Mesothelial cell of epicardium (in vitro differentiated cells): ENCODE data around the gene TBC1D20. TPM values are rescaled to one million over a fixed set of nuclear protein-coding genes. Genes with fewer than 3 reads are reported as not detected.
A peak's percentile ranks its signal among the peaks of the same experiment; 100 is the strongest.

Experiments used
- DNase-seq, 2 experiments: peaks; one replicate each; pipeline ENCODE4 v3.0.0; 2021; ENCODE audit warnings: low spot score in 2 of 2; ENCODE audit not compliant: unreplicated experiment in 2 of 2
- H3K27ac Mint-ChIP-seq: 2 replicates; pipeline ENCODE4 v1.8.0; 2021; ENCODE audit warnings: mixed read lengths
- H3K27me3 Mint-ChIP-seq: 2 replicates; pipeline ENCODE4 v1.8.0; 2021; ENCODE audit warnings: low read depth, mixed read lengths
- H3K36me3 Mint-ChIP-seq: 2 replicates; pipeline ENCODE4 v1.8.0; 2021; ENCODE audit warnings: mixed read lengths
- H3K4me1 Mint-ChIP-seq: 2 replicates; pipeline ENCODE4 v1.8.0; 2021; ENCODE audit warnings: mixed read lengths
- H3K4me3 Mint-ChIP-seq: 2 replicates; pipeline ENCODE4 v1.8.0; 2021; ENCODE audit warnings: mild to moderate bottlenecking, moderate library complexity, mixed read lengths
- H3K9me3 Mint-ChIP-seq: 2 replicates; pipeline ENCODE4 v1.8.0; 2021; ENCODE audit warnings: mixed read lengths
- CTCF ChIP-seq: fragments of 200-600 bp; sonication (generic); IDR thresholded peaks from one replicate; pipeline ENCODE4 v1.5.0; 2021; ENCODE audit warnings: antibody characterized with exemption; ENCODE audit not compliant: unreplicated experiment
- total RNA-seq: library from RNA; stranded (reverse); gene quantifications from 3 replicates; pipeline ENCODE4 v1.2.1, GENCODE V29; 2021

TBC1D20 gene
- total RNA-seq, 1 donor from 2014 or later = 34.4 TPM

DNA sequence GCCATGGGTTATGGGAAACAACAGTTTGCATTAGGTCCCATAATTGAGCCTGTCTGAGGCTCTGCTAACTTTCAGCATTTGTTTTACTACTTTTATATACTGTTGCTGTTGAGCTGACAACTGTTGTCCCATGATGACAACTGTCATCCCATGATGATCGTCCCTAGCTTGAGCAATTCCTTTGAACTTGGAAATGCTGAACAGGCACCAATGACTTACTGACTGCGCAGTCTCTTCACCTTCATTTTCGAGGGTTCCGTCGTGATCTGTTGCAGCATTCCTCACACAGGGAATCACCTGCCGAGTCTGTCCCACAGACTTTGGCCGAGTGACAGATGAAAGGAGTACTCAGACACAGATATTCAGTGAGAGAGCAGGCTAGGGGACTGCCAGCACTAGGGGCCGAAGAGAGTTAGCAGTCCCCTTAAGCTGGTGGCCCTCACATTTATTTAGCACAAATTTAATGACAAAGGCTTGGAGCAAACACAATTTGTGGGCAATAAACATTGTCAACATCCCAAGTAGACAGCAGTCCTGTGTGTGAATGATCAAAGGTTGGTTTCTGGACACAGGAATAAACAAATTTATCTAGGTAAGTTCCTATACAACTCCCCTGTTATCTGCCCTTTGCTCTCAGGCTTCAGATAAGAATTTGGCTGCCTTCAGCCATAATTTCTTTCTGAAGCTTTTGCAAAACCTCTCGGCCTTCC, 10.0 kb upstream of the TBC1D20 start:
- no peak for DNase-seq
- TF ChIP-seq CTCF = no peak
- H3K27ac Mint-ChIP-seq = no peak overlapping the region
- H3K4me3 Mint-ChIP-seq = no peak overlapping the region
- H3K4me1 Mint-ChIP-seq = no peaks in the 10 kb centered on the region
- H3K27me3 Mint-ChIP-seq = no peaks in the 10 kb centered on the region
- H3K36me3 Mint-ChIP-seq = peaks cover 25% of the 10 kb centered on the region
- peaks cover 56% of the 10 kb centered on the region for H3K9me3 Mint-ChIP-seq

GRCh38 chr20:469746-470490, 7.6 kb upstream of the TBC1D20 start:
- TF ChIP-seq CTCF = no peak
- Mint-ChIP-seq H3K27ac (no peak overlapping the region), H3K9me3 (peaks cover 65% of the 10 kb centered on the region), H3K36me3 (peaks cover 21% of the 10 kb centered on the region), H3K4me3 (no peak overlapping the region), H3K4me1 (no peaks in the 10 kb centered on the region), H3K27me3 (no peaks in the 10 kb centered on the region)
- DNase-seq = no peak

DNA sequence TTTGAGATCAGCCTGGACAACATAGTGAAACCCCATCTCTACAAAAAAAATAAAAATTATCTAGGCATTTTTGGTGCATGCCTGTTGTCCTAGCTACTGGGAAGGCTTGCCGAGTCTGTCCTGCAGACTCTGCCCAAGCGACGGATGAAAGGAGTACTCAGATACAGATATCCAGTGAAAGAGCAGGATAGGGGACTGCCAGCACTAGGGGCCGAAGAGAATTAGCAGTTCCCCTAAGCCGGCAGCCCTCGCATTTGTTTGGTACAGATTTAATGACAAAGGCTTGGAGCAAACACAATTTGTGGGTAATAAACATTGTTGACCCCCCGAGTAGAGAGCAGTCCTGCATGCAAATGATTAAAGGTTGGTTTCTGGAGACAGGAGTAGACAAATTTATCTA, 5.4 kb upstream of the TBC1D20 start:
- no peak for DNase-seq
- Mint-ChIP-seq H3K27ac (no peak overlapping the region), H3K9me3 (peaks cover 57% of the 10 kb centered on the region), H3K36me3 (peaks cover 9% of the 10 kb centered on the region), H3K4me1 (peaks cover 4% of the 10 kb centered on the region), H3K27me3 (no peaks in the 10 kb centered on the region), H3K4me3 (no peak overlapping the region)
- no peak for TF ChIP-seq CTCF

- TF ChIP-seq CTCF = no peak
- no peaks in the 10 kb centered on the region for H3K36me3 Mint-ChIP-seq
- H3K27ac Mint-ChIP-seq = peak overlapping the region; percentile 96
- peak; percentile 45 to 72 for DNase-seq
- H3K4me3 Mint-ChIP-seq = peak overlapping the region; percentile 96
- no peaks in the 10 kb centered on the region for H3K27me3 Mint-ChIP-seq
- H3K4me1 Mint-ChIP-seq = peaks cover 35% of the 10 kb centered on the region
- peaks cover 3% of the 10 kb centered on the region for H3K9me3 Mint-ChIP-seq
Observed at GRCh38 chr20:461254-462198, 807 bp downstream of the TBC1D20 start.

DNA sequence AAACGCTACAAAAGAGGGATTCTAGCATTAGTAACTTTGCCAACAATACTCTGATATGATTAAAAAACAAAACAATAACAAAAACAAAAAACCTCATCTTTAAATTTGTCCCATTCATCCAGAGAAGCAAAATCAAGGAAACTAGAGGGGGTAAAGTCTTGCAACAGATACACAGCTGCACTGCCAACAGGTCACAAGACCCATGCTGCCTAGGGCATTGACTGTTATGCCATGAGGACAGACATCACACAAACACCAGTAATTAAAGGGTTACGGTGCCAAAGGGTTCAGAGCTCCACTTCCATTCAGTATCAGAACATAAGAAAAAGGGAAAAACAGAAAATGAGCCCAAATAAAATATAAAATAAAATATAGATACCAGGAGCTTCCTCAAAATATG, 1.6 kb downstream of the TBC1D20 start:
- peaks cover 35% of the 10 kb centered on the region for H3K4me1 Mint-ChIP-seq
- TF ChIP-seq CTCF = no peak
- no peaks in the 10 kb centered on the region for H3K9me3 Mint-ChIP-seq
- H3K27ac Mint-ChIP-seq = no peak overlapping the region
- no peaks in the 10 kb centered on the region for H3K27me3 Mint-ChIP-seq
- peak overlapping the region; percentile 56 for H3K4me3 Mint-ChIP-seq
- no peak for DNase-seq
- no peaks in the 10 kb centered on the region for H3K36me3 Mint-ChIP-seq
